Urothelium cell line (cell line): ENCODE measurements around the gene NET1.

ENCODE experiments used
- DNase-seq: peaks from one replicate; pipeline ENCODE4 v3.0.0; 2011; ENCODE audit warnings: low spot score, mixed read lengths
- FAIRE-seq: peaks from 2 replicates; lab custom pipeline; 2011; peaks lifted over from hg19 to GRCh38; lab: Jason Lieb, UNC

NET1 gene

GRCh38 chr10:5497948-5498730, 85.8 kb downstream of the NET1 start:
- no peak for DNase-seq
- no peak for FAIRE-seq

DNA sequence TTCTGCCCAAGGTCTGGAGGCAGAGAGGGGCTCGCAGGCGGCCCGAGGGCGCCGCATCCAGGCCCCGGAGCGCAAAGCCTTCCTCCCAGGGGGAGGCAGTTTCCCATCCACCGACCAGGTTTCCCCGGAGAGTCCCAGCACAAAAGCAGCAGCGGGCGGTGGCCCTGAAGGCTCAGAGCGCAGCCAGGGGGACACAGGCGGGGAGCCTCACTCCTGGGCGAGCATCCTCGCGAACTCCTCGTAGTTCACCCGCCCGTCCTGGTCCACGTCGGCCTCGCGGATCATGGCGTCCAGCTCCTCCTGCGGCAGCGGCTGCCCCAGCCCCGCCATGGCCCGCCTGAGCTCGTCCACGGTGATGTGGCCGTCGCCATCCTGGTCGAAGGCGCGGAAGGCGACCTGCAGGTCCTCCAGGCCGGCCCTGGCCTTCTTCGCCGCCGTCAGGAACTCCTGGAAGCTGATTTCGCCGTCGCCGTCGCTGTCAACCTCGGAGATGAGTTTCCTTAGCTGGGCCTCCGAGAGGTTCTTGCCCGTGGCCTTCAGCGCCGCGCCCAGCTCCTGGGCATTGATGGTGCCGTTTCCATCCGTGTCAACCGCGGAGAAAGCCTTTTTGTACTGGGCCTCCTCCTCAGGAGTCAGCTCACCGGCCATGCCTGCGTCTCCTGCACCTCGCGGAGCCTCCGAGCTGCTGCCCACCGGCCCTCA, 86.6 kb downstream of the NET1 start:
- FAIRE-seq (no peak), DNase-seq (no peak)

- DNase-seq (no peak), FAIRE-seq (no peak)
Measured at GRCh38 chr10:5499493-5500140, 87.3 kb downstream of the NET1 start, which contains the start of gene CALML5. Gene CALML5, minus strand, starts transcription at chr10:5499570. Its CDS starts 132 bp downstream, at chr10:5499438.

- no peak for FAIRE-seq
- DNase-seq = no peak
Measured at GRCh38 chr10:5500162-5500670, 87.9 kb downstream of the NET1 start.

DNA sequence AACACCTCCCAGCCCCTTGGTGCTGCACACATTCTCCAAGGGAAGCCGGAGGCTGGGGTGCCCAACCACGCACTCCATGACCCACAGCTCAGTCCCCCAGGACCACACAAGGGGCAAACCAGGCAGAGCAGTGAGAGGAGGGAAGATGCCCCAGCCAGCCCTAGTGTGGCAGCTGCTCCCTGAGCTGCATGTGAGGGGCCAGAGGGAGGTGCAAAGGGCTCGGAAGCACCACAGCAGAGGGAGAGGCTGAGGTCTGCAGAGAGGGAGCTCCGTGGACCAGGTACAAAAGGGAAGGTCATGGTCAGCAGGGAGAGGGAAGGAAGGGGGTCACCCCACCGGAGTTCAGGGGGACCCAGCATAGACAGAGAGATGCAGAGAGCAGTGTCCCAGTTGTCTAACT, 88.6 kb downstream of the NET1 start:
- no peak for DNase-seq
- FAIRE-seq = no peak

DNA sequence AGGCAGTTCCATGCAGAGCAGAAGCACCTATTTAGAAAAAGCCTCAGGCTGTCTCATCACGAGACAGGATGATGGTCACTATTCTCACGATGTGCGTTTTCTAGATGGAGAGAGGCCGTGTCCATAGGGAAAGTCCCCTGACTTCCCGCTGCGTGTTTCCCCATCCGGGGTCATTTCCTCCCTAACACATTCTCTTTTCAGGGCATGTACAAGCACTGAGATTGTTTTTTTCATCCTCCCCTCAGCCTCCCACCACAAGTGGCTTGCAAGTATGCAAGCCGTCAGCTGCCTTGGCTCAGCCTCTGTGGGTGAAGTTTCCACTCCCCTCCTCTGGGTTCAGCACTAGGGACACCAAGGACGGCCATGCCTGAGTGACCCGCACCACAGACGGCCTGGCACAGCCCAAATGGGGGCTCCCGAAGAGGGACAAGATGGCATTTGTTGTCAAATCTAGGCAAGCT, 89.7 kb downstream of the NET1 start:
- FAIRE-seq (no peak), DNase-seq (no peak)

DNA sequence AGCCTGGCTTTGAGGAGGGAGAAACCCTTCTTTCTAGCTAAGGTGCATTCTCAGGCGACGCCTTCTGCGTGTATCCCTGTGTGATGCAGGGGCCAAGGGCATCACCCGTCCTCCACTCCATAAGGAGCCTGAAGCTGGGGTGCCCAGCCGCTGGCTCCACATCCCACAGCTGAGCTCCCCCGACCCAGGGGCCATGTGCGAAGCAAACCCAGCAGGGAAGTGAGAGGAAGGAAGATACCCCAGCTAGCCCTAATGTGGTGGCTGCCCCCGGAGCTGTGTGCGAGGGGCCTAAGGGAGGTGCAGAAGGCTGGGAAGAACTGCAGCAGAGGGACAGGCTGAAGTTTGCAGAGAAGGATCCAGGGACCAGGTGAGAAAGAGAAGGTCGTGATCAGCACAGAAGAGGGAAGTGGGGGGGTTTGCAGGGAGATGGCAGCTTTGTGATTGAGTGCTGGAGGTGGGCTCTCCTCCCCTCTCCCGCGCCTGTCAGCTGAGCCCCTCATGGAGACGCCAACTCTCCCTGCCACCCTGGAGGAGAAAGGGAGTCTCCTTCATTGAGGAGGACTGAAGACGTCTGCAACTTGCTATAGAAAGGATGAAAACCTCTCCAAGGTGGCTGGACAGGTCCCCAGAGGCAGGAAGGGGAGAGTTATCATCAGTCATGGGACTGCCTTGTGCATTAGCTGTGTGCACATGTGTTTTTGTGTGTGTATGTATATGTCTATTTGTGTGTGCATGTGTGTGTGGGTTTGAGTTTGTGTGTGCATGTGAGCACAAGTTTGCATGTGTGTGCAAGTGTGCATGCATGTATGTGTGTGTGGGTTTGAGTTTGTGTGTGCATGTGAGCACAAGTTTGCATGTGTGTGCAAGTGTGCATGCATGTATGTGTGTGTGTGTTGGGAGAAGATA, 90.5 kb downstream of the NET1 start:
- peak; percentile 96 for FAIRE-seq

GRCh38 chr10:5503477-5503835, 91.1 kb downstream of the NET1 start:
- no peak for DNase-seq
- no peak for FAIRE-seq

More for the DNA sequence above, 90.5 kb downstream of the NET1 start:
- DNase-seq = no peak

DNA sequence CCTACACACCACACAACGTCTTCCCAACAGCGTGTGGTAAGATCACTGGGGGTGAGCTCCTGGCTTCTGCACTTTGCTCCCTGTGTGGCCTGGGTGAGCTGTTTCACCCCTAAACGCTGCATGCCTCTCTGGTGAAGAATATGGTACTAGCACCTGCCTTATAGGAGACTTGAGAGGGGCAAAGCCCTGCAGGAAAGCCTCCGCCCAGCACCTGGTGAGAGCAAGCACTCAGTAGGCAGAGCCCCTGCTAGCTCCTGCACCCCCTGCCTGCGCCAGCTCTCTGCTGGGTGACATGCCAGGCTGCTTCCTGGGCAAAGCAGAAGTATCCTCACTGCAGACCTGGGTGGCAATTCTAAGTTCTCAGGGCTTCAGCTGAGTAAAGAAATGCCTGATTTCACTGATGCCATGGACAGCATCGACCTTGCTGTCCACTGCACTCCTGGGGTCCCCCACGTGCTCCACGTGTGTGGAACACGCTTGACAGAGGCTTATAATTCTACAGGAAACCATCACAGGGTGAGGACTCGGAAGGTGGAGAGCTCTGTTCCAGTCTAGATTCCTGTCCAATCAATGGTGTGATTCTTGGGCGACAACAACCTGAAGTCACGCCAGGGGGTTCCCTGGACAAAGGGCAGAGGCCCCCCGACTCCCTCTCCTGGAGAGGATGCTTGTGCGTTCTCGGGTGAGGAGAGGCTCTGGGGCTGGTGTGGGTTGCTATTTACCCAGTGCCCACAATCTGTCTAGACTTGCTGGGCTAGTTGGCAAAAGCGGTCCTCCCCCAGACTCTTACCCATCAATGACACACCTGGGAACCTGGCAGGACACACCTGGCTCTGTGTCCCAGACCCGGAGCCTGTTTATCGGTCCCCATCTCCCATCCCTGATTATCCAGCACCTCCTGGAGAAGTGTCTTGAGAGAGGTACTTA, 92.1 kb downstream of the NET1 start:
- FAIRE-seq (no peak), DNase-seq (no peak)

DNA sequence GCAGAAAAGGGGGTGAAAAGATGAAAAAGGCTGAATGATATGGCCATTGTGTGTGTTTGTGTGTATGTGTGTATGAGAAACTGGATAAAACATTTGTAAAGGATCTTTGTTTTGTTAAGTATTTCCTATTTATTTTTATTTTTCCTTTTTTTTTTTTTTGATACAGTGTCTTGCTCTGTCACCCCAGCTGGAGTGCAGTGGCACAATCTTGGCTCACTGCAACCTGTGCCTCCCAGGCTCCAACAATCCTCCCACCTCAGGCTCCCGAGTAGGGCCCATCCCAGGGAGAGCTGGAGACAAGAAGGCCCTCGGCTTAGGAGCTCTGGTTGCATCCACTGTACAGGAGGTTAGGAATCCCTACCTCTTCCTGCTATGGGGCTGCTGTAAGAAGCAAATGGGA, 93.9 kb downstream of the NET1 start:
- FAIRE-seq (no peak), DNase-seq (no peak)

- FAIRE-seq (no peak), DNase-seq (no peak)
Measured at GRCh38 chr10:5506751-5507648, 94.6 kb downstream of the NET1 start.

- FAIRE-seq (no peak), DNase-seq (no peak)
Measured at GRCh38 chr10:5507649-5508131, 95.3 kb downstream of the NET1 start.

DNA sequence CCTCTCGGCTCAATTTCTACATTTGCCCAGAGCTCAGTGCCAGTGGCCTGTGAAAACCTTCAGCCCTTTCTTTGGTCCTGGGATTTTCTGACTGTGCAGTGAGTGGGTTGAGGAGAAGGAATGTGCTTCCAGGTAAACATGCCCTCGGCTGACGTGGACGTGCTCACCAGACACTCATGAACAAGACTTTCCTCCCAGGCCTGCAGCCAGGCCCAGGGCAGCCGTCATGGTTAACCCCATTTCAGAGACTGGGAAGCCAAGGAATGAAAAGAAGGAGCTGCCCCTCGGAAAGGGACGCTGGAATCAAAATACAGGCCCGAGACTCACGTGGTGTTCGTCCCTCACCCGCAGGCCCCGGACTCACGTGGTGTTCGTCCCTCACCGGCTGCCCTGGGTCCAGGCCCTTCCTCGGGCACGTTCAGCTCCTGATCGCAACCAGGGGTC, 95.8 kb downstream of the NET1 start:
- no peak for FAIRE-seq
- DNase-seq = no peak
